H1 (cell line): ENCODE data around the gene ADAM12. TPM values are rescaled to one million over a fixed set of nuclear protein-coding genes. Genes with fewer than 3 reads are reported as not detected.

Source experiments
- CTCF ChIA-PET: fragments of 300-600 bp; sonication (Branson Sonifier 250); formaldehyde crosslinking; loops from one replicate; lab custom pipeline; 2021; ENCODE audit not compliant: partially characterized antibody; lab: Charles Lee
- POLR2A ChIA-PET: fragments of 300-600 bp; sonication (Branson Sonifier 250); formaldehyde crosslinking; loops from one replicate; lab custom pipeline; 2021; ENCODE audit warnings: inconsistent platforms; ENCODE audit not compliant: partially characterized antibody; lab: Charles Lee
- DNase-seq, 2 experiments: peaks; one replicate each; pipeline versions ENCODE4 v3.0.0 to v3.0.0-alpha.2; 2010 to 2022; ENCODE audit warnings: low spot score in 2 of 2, low read depth in 1 of 2, mixed read lengths in 1 of 2
- FAIRE-seq: peaks from 2 replicates; lab custom pipeline; 2011; peaks lifted over from hg19 to GRCh38; lab: Jason Lieb, UNC
- H2AFZ ChIP-seq: 2 replicates; pipeline ENCODE4 v1.8.1; 2012; ENCODE audit warnings: low read length, inconsistent platforms
- H2AK5ac ChIP-seq: 2 replicates; pipeline ENCODE4 v1.6.1; 2013; ENCODE audit warnings: low read depth, low read length
- H2BK120ac ChIP-seq: replicated peaks from 2 replicates; pipeline ENCODE3; 2013; ENCODE audit warnings: low read depth, low read length, inconsistent platforms
- H2BK12ac ChIP-seq: 2 replicates; pipeline ENCODE4 v1.6.1; 2013; ENCODE audit warnings: low read depth, low read length
- H2BK15ac ChIP-seq: 2 replicates; pipeline ENCODE4 v1.6.1; 2013; ENCODE audit warnings: low read length
- H2BK20ac ChIP-seq: 2 replicates; pipeline ENCODE4 v1.6.1; 2013; ENCODE audit warnings: low read length
- H2BK5ac ChIP-seq: 2 replicates; pipeline ENCODE4 v1.6.1; 2013; ENCODE audit warnings: low read depth, low read length
- H3K14ac ChIP-seq: 2 replicates; pipeline ENCODE4 v1.6.1; 2013; ENCODE audit warnings: inconsistent platforms; ENCODE audit not compliant: insufficient read length
- H3K18ac ChIP-seq: 2 replicates; pipeline ENCODE4 v1.6.1; 2013; ENCODE audit warnings: low read length; ENCODE audit errors: extremely low read depth
- H3K23ac ChIP-seq: 2 replicates; pipeline ENCODE4 v1.6.1; 2013; ENCODE audit warnings: inconsistent platforms; ENCODE audit not compliant: insufficient read length
- H3K23me2 ChIP-seq: 2 replicates; pipeline ENCODE4 v1.6.1; 2013; ENCODE audit warnings: low read depth, low read length
- H3K27ac ChIP-seq: 2 replicates; pipeline ENCODE4 v1.6.1; 2011; ENCODE audit warnings: low read depth, low read length, inconsistent platforms
- H3K27me3 ChIP-seq, 4 experiments: replicated peaks in 1 of 4; 1 replicate in 1 of 4; 2 replicates in 3 of 4; pipeline versions ENCODE4 v1.6.1 to v1.8.1; 2011 to 2013; ENCODE audit warnings: low read length in 3 of 4, mild to moderate bottlenecking in 3 of 4, inconsistent platforms in 2 of 4, mixed read lengths in 2 of 4, moderate library complexity in 1 of 4; ENCODE audit not compliant: control insufficient read depth in 3 of 4, insufficient read depth in 3 of 4; ENCODE audit errors: extremely low read depth in 1 of 4
- H3K36me3 ChIP-seq, 4 experiments: 2 replicates each; pipeline versions ENCODE4 v1.6.1 to v1.8.1; 2011 to 2013; ENCODE audit warnings: mild to moderate bottlenecking in 4 of 4, low read length in 3 of 4, moderate library complexity in 2 of 4, control low read depth in 1 of 4, inconsistent platforms in 1 of 4; ENCODE audit not compliant: insufficient read depth in 4 of 4, control insufficient read depth in 2 of 4
- H3K4ac ChIP-seq: replicated peaks from 2 replicates; pipeline ENCODE3; 2013; ENCODE audit warnings: low read length, low read depth, mixed read lengths, inconsistent platforms; ENCODE audit not compliant: insufficient read length
- H3K4me1 ChIP-seq, 4 experiments: replicated peaks in 1 of 4; 1 replicate in 1 of 4; 2 replicates in 3 of 4; pipeline versions ENCODE4 v1.6.1 to v1.8.1; 2011 to 2013; ENCODE audit warnings: low read length in 3 of 4, inconsistent platforms in 2 of 4, mixed read lengths in 1 of 4; ENCODE audit not compliant: insufficient read depth in 4 of 4, control insufficient read depth in 3 of 4
- H3K4me2 ChIP-seq, 2 experiments: 2 replicates each; pipeline versions ENCODE4 v1.6.1 to v1.8.1; 2011 to 2013; ENCODE audit warnings: low read depth in 2 of 2, low read length in 2 of 2, control low read depth in 1 of 2, inconsistent platforms in 1 of 2, mild to moderate bottlenecking in 1 of 2; ENCODE audit not compliant: insufficient read depth in 1 of 2
- H3K4me3 ChIP-seq, 4 experiments: fragments of 200-600, 300-600 bp in 1 of 4; sonication (generic), shearing (Covaris generic), sonication (Bioruptor Twin) in 1 of 4; 2 replicates each; pipeline versions ENCODE4 v1.5.1 to v1.8.1; 2011 to 2016; ENCODE audit warnings: low read length in 4 of 4, low read depth in 3 of 4, control low read depth in 2 of 4, inconsistent platforms in 2 of 4, mild to moderate bottlenecking in 2 of 4, mixed read lengths in 1 of 4, moderate library complexity in 1 of 4; ENCODE audit not compliant: insufficient read depth in 2 of 4; ENCODE audit errors: extremely low read depth in 1 of 4
- H3K56ac ChIP-seq: replicated peaks from 2 replicates; pipeline ENCODE3; 2013; ENCODE audit warnings: low read depth, mild to moderate bottlenecking, mixed read lengths, low read length, inconsistent platforms; ENCODE audit not compliant: insufficient read length
- H3K79me1 ChIP-seq: 2 replicates; pipeline ENCODE4 v1.6.1; 2013; ENCODE audit warnings: low read depth, low read length, control low read depth
- H3K79me2 ChIP-seq, 2 experiments: 2 replicates each; pipeline versions ENCODE4 v1.6.1 to v1.8.1; 2012 to 2013; ENCODE audit warnings: low read length in 2 of 2, mild to moderate bottlenecking in 2 of 2, inconsistent platforms in 1 of 2; ENCODE audit not compliant: insufficient read depth in 2 of 2, control insufficient read depth in 1 of 2
- H3K9ac ChIP-seq, 4 experiments: replicated peaks in 1 of 4; 1 replicate in 1 of 4; 2 replicates in 3 of 4; pipeline versions ENCODE4 v1.6.1 to v1.8.1; 2011 to 2013; ENCODE audit warnings: low read depth in 3 of 4, low read length in 3 of 4, control low read depth in 2 of 4, mild to moderate bottlenecking in 2 of 4, moderate library complexity in 2 of 4, inconsistent platforms in 1 of 4; ENCODE audit errors: extremely low read depth in 1 of 4
- H3K9me3 ChIP-seq, 2 experiments: 2 replicates each; pipeline versions ENCODE4 v1.6.1 to v1.8.1; 2012 to 2013; ENCODE audit warnings: mild to moderate bottlenecking in 2 of 2, moderate library complexity in 2 of 2, control low read depth in 1 of 2, inconsistent platforms in 1 of 2, low read depth in 1 of 2, low read length in 1 of 2, mixed read lengths in 1 of 2; ENCODE audit not compliant: insufficient read depth in 2 of 2
- H4K20me1 ChIP-seq, 2 experiments: replicated peaks in 1 of 2; 2 replicates each; pipeline versions ENCODE3 to v1.8.1; 2011 to 2013; ENCODE audit warnings: inconsistent platforms in 2 of 2, low read length in 2 of 2, mild to moderate bottlenecking in 1 of 2; ENCODE audit not compliant: insufficient read depth in 2 of 2, control insufficient read depth in 1 of 2
- H4K5ac ChIP-seq: 2 replicates; pipeline ENCODE4 v1.6.1; 2013; ENCODE audit warnings: low read length, low read depth, mixed read lengths, inconsistent platforms; ENCODE audit not compliant: insufficient read length
- H4K8ac ChIP-seq: 2 replicates; pipeline ENCODE4 v1.8.0; 2013; ENCODE audit warnings: mild to moderate bottlenecking, moderate library complexity, low read length, inconsistent platforms; ENCODE audit not compliant: insufficient read depth; ENCODE audit errors: extremely low read depth
- H4K91ac ChIP-seq: replicated peaks from 2 replicates; pipeline ENCODE3; 2013; ENCODE audit warnings: low read length, mixed read lengths, inconsistent platforms; ENCODE audit not compliant: insufficient read length
- ASH2L ChIP-seq: fragments of 200-600, 300-600 bp; sonication (generic); IDR thresholded peaks from one replicate; pipeline ENCODE4 v1.7.1; 2017; ENCODE audit warnings: low read length
- CTCF ChIP-seq, 3 experiments: IDR thresholded peaks; 1 replicate in 2 of 3; 2 replicates in 1 of 3; pipeline versions ENCODE4 v1.5.1 to v1.6.1; 2011; ENCODE audit warnings: low read length in 3 of 3, mild to moderate bottlenecking in 3 of 3, inconsistent platforms in 2 of 3, low read depth in 1 of 3, moderate library complexity in 1 of 3; ENCODE audit not compliant: insufficient read depth in 1 of 3; ENCODE audit errors: control extremely low read depth in 1 of 3
- NRF1 ChIP-seq: IDR thresholded peaks from 2 replicates; pipeline ENCODE4 v1.6.1; 2011; ENCODE audit warnings: mild to moderate bottlenecking, low read depth, low read length, improper control_type of control experiment
- YY1 ChIP-seq: IDR thresholded peaks from 2 replicates; pipeline ENCODE4 v1.6.1; 2011; ENCODE audit warnings: low read depth, mild to moderate bottlenecking, low read length
- WGBS, 2 experiments: shearing (Covaris generic) in 1 of 2; methylation state at CpG; one replicate each; pipeline versions ENCODE4 v1.1.6 to v1.1.7; 2013 to 2015; ENCODE audit warnings: low lambda C conversion rate in 2 of 2, mixed read lengths in 2 of 2, inconsistent platforms in 1 of 2, low coverage in 1 of 2, missing lambda C conversion rate in 1 of 2; ENCODE audit not compliant: insufficient replicate concordance in 2 of 2, insufficient coverage in 1 of 2, insufficient read length in 1 of 2; ENCODE audit errors: extremely low coverage in 1 of 2, missing lambda C conversion rate in 1 of 2; 5-methylcytosine and 5-hydroxymethylcytosine counted together
- polyA plus RNA-seq, 7 experiments: library from polyadenylated mRNA; depleted of rRNA in 3 of 7; stranded (reverse) in 5 of 7; unstranded in 2 of 7; fragments of >200 nt in 5 of 7; fragments of 200-250 nt in 2 of 7; gene quantifications; 1 replicate in 5 of 7; 2 replicates in 1 of 7; 4 replicates in 1 of 7; pipeline versions ENCODE4 v1.2.1 to v1.2.3, GENCODE V29; 2011 to 2013; ENCODE audit warnings: missing spikeins in 2 of 7, mixed read lengths in 2 of 7
- total RNA-seq: library from RNA; stranded (reverse); fragmentation: NEBNext Ultra II Directional; extraction: Animal tissue kit (Norgen Biotek cat#: 25700); gene quantifications from 2 replicates; pipeline ENCODE4 v1.2.1, GENCODE V29; 2021

ADAM12 gene
- total and polyA plus RNA-seq, 2 of the 8 experiments (the other 6 are each of a cell fraction or from before 2014, with no cell fraction given), result 0.07 to 0.17 TPM

- Histone ChIP-seq H3K4me3 (no peak overlapping the region), H3K79me1 (no peaks in the 10 kb centered on the region), H2AFZ (no peak overlapping the region), H3K18ac (no peak overlapping the region), H3K9me3 (no peaks in the 10 kb centered on the region), H3K56ac (no peak overlapping the region), H3K36me3 (no peaks in the 10 kb centered on the region), H4K5ac (no peak overlapping the region), H3K27me3 (no peaks in the 10 kb centered on the region), H4K20me1 (no peaks in the 10 kb centered on the region), H2BK20ac (no peak overlapping the region), H3K14ac (no peak overlapping the region), H4K91ac (no peak overlapping the region), H3K23me2 (no peaks in the 10 kb centered on the region; the same call in 1 of the 2 replicates), H3K23ac (no peak overlapping the region), H3K4me2 (no peak overlapping the region), H2BK15ac (no peak overlapping the region), H3K4me1 (peaks cover 0 to 5% (median 0%) of the 10 kb centered on the region in 4 experiments; a peak in 1 of 7 replicates), H3K79me2 (no peaks in the 10 kb centered on the region), H3K9ac (no peak overlapping the region), H2BK5ac (no peak overlapping the region), H2BK12ac (no peak overlapping the region), H4K8ac (no peak overlapping the region), H3K27ac (no peak overlapping the region), H2AK5ac (no peak overlapping the region), H2BK120ac (no peak overlapping the region), H3K4ac (no peak overlapping the region)
- POLR2A ChIA-PET, result no interaction called here
- CTCF ChIA-PET, result interaction anchor here (1.0 to 1.5 kb wide), 2 partner anchors 11 to 69 kb away, joined by 3 to 5 read pairs; no protein-coding TSS in a partner anchor
- 93% methylated on average over 10 of the region's 10 CpGs; no CpG with 5 or more reads in 1 of the 2 experiments for WGBS, 2 experiments
- no peak for TF ChIP-seq NRF1
- TF ChIP-seq YY1, result no peak
- peak in 1 of 3 experiments; percentile 1; a peak in 1 of 4 replicates for TF ChIP-seq CTCF (IDR thresholded peaks at IDR 0.05; ENCODE audit: control extremely low read depth in 1 of 3, insufficient read depth in 1 of 3, low read depth in 1 of 3, low read length in 3 of 3)
- no peak for TF ChIP-seq ASH2L
- no peak for FAIRE-seq
- DNase-seq, result no peak
These were observed 164.7 kb downstream of the ADAM12 start for GRCh38 chr10:126223512-126224067.
